Osteocyte (in vitro differentiated cells): ENCODE data around the gene PTPN1. TPM values are rescaled to one million over a fixed set of nuclear protein-coding genes. Genes with fewer than 3 reads are reported as not detected.
A peak's percentile ranks its signal among the peaks of the same experiment; 100 is the strongest.

Experiments
- DNase-seq: peaks from one replicate; pipeline ENCODE4 v3.0.0; 2021; ENCODE audit warnings: mixed read lengths; ENCODE audit not compliant: unreplicated experiment; ENCODE audit errors: extremely low spot score
- H3K27ac Mint-ChIP-seq: one replicate; pipeline ENCODE4 v1.8.0; 2021; ENCODE audit warnings: mild to moderate bottlenecking, mixed read lengths; ENCODE audit not compliant: unreplicated experiment
- H3K27me3 Mint-ChIP-seq: one replicate; pipeline ENCODE4 v1.8.0; 2021; ENCODE audit warnings: mixed read lengths; ENCODE audit not compliant: unreplicated experiment
- H3K36me3 Mint-ChIP-seq: one replicate; pipeline ENCODE4 v1.8.0; 2021; ENCODE audit warnings: mixed read lengths; ENCODE audit not compliant: unreplicated experiment
- H3K4me1 Mint-ChIP-seq: one replicate; pipeline ENCODE4 v1.8.0; 2021; ENCODE audit warnings: mixed read lengths; ENCODE audit not compliant: unreplicated experiment
- H3K4me3 Mint-ChIP-seq: one replicate; pipeline ENCODE4 v1.8.0; 2021; ENCODE audit warnings: mild to moderate bottlenecking, moderate library complexity, mixed read lengths; ENCODE audit not compliant: unreplicated experiment
- H3K9me3 Mint-ChIP-seq: one replicate; pipeline ENCODE4 v1.8.0; 2021; ENCODE audit warnings: mixed read lengths; ENCODE audit not compliant: unreplicated experiment
- total RNA-seq: library from RNA; stranded (reverse); gene quantifications from 2 replicates; pipeline ENCODE4 v1.2.1, GENCODE V29; 2021
- TF ChIP-seq, protein P1 (sequence below): fragments of 200-600 bp; sonication (generic); IDR thresholded peaks from 2 replicates; pipeline ENCODE4 v1.5.0; 2021; ENCODE audit warnings: antibody characterized with exemption, mild to moderate bottlenecking, moderate library complexity

The PTPN1 gene
- total RNA-seq, 1 donor from 2014 or later: 29.1 TPM

DNA sequence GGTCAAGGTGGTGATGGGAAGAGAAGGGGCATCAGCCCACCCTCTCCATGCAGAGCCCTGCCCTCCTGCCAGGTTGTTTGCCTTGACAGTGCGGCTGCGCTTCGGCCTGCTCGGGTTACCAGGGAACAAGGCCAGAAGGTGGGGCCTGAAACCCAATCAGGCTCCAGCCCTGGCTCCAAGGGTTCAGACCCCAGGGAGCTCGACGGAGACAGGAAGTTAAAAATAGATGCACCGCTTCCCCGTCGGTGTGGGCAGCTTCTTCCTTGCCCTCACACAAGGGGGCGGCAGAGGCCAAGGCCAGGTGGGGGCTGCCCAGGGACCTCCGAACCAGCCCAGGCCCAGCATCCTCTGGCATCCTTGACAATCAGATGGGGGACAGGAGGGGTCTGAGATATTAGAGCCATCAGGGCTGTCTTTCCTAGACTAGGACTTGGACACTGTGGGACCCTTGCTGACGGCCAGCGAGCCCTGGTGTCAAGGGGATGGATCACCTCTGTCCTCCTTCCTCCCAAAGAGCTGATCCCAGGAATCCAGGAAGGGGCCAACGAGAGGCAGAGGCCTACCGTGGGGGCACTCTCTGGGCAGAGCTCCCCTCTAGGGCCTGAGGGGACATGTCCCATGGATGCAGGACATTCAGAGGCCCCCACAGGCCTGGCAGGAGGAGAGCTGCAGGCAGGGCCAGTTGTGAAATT is 115.9 kb downstream of the PTPN1 start:
- Mint-ChIP-seq H3K4me3 (no peak overlapping the region), H3K36me3 (no peaks in the 10 kb centered on the region), H3K9me3 (no peaks in the 10 kb centered on the region), H3K27me3 (peaks cover 6% of the 10 kb centered on the region), H3K27ac (no peak overlapping the region), H3K4me1 (no peaks in the 10 kb centered on the region)
- TF ChIP-seq, protein P1, sequence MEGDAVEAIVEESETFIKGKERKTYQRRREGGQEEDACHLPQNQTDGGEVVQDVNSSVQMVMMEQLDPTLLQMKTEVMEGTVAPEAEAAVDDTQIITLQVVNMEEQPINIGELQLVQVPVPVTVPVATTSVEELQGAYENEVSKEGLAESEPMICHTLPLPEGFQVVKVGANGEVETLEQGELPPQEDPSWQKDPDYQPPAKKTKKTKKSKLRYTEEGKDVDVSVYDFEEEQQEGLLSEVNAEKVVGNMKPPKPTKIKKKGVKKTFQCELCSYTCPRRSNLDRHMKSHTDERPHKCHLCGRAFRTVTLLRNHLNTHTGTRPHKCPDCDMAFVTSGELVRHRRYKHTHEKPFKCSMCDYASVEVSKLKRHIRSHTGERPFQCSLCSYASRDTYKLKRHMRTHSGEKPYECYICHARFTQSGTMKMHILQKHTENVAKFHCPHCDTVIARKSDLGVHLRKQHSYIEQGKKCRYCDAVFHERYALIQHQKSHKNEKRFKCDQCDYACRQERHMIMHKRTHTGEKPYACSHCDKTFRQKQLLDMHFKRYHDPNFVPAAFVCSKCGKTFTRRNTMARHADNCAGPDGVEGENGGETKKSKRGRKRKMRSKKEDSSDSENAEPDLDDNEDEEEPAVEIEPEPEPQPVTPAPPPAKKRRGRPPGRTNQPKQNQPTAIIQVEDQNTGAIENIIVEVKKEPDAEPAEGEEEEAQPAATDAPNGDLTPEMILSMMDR: peak; percentile 68
- DNase-seq: no peak

DNA sequence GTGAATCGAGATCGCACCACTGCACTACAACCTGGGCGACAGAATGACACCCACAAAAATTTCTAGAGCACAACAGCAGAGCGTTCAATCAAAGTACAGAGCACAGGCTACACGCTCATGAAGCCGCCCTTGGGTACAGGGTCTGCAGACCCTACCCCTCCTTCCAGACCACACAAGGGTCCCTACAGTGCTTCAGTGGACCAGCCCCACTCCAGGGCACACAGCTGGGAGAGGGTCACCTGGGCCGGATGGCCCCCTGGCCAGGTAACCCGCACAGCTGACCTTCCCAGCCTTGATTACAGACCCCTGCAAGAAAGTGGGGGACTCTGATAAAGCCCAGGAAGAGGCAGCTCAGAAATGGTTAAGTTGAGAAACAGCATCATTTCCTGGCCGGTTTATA is 117.6 kb downstream of the PTPN1 start:
- Mint-ChIP-seq H3K27ac (no peak overlapping the region), H3K27me3 (peaks cover 15% of the 10 kb centered on the region), H3K36me3 (no peaks in the 10 kb centered on the region), H3K4me3 (no peak overlapping the region), H3K4me1 (no peaks in the 10 kb centered on the region), H3K9me3 (no peaks in the 10 kb centered on the region)
- TF ChIP-seq, protein P1: no peak
- no peak for DNase-seq

DNA sequence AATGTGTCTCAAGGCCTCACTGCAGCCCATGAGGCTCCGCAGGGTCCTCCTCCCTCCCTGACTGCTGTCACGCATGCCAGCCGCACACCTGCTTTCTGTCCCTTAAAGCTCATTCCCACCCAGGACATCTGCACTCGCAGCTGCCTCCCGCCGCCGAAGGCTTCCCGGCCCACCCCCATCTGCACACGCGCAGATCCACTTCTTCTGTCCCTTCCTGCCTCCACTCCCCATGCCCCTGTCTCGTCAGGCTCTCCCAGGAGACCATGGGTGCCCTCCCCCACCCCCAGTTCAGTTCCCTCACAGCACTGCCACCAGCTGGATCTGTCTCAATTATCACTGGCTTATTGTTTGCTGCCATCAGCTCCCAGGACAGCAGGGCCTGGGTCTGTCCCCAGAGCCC is 118.1 kb downstream of the PTPN1 start:
- H3K36me3 Mint-ChIP-seq: no peaks in the 10 kb centered on the region
- H3K27me3 Mint-ChIP-seq: peaks cover 17% of the 10 kb centered on the region
- H3K4me3 Mint-ChIP-seq: no peak overlapping the region
- no peaks in the 10 kb centered on the region for H3K4me1 Mint-ChIP-seq
- H3K27ac Mint-ChIP-seq: no peak overlapping the region
- TF ChIP-seq, protein P1: no peak
- H3K9me3 Mint-ChIP-seq: no peaks in the 10 kb centered on the region
- no peak for DNase-seq

DNA sequence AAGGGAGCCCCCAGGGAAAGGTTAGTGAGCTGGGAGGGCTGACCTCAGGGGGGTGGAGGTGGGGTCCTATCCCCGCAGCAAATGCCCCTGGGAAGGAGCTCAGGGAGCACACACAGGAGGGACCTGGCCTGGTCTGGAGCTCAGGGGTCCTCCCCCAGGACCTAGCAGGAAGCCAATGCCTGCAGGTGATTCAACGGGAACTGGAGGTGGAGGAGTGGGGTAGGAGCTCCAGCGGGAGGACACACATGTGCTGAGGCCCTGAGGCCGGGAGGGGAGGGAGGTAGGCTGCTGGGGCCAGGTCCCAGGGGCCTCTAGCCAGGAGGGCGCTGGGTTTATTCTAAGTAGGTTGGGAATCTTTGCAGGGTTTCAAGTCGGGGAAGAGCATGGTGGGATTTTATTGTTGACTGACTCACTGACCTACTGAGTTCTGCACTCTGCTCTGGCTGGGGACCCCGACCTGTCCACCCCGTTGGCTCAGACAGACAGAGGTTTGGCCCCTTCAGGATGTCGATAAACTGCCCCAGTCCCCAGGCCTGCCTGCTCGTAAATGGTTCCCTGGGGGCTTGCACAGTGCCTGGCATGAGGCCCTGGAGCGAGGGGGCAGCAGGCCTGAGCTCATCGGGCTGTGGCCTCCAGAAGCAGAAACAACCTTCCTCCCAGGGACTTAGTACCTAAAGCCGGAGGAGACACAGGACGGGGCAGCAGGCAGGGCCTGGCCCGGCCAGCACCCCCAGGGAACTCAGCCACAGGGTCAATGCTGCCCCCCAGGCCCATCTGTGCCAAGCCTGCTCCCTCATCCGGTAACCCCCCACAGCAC is 118.9 kb downstream of the PTPN1 start:
- no peaks in the 10 kb centered on the region for H3K4me1 Mint-ChIP-seq
- H3K9me3 Mint-ChIP-seq: no peaks in the 10 kb centered on the region
- peaks cover 24% of the 10 kb centered on the region for H3K27me3 Mint-ChIP-seq
- TF ChIP-seq, protein P1: no peak
- H3K36me3 Mint-ChIP-seq: no peaks in the 10 kb centered on the region
- no peak overlapping the region for H3K27ac Mint-ChIP-seq
- no peak for DNase-seq
- H3K4me3 Mint-ChIP-seq: no peak overlapping the region

DNA sequence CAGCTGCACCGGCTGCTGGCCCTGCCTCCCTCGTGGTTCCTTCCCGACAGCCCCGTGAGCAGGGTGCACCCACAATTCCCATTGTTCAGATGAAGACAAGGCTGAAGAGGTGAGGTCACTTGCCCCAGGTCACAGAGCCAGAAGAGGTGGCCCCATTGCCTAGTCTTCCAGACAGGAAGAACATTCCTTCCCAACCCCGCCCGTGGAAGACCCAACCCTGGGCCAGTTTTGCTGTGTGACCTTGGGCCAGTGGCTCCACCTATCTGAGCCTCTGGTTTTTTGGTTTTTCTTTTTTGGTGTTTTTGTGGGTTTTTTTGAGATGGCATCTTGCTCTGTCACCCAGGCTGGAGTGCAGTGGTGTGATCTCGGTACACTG is 119.5 kb downstream of the PTPN1 start:
- Mint-ChIP-seq H3K4me1 (no peaks in the 10 kb centered on the region), H3K36me3 (no peaks in the 10 kb centered on the region), H3K9me3 (no peaks in the 10 kb centered on the region), H3K4me3 (no peak overlapping the region), H3K27me3 (peaks cover 29% of the 10 kb centered on the region), H3K27ac (no peak overlapping the region)
- TF ChIP-seq, protein P1: no peak
- no peak for DNase-seq
